Esophagus squamous epithelium (tissue), 5 donors: Measurements from ENCODE around the gene CLSTN3. TPM values are rescaled to one million over a fixed set of nuclear protein-coding genes. Genes with fewer than 3 reads are reported as not detected.

ENCODE experiments used
- DNase-seq: peaks from one replicate; lab custom pipeline; 2025; lab: John Stamatoyannopoulos, UW
- H3K27ac ChIP-seq, 4 donors: fragments of 200-600 bp; sonication (generic); one replicate each; pipeline ENCODE4 v1.5.1; 2016 to 2019; ENCODE audit warnings: mild to moderate bottlenecking in 1 of 4
- H3K27me3 ChIP-seq, 4 donors: fragments of 200-600 bp; sonication (generic); 1 replicate in 3 of 4; 2 replicates in 1 of 4; pipeline versions ENCODE4 v1.5.1 to v1.6.0; 2017 to 2021; ENCODE audit warnings: antibody characterized with exemption in 1 of 4
- H3K36me3 ChIP-seq, 3 donors: fragments of 200-600 bp; sonication (generic); one replicate each; pipeline ENCODE4 v1.5.1; 2016 to 2019
- H3K4me1 ChIP-seq, 3 donors: fragments of 200-600 bp; sonication (generic); one replicate each; pipeline ENCODE4 v1.5.1; 2017 to 2019
- H3K4me3 ChIP-seq, 4 donors: fragments of 200-600 bp; sonication (generic); 1 replicate in 3 of 4; 2 replicates in 1 of 4; pipeline ENCODE4 v1.5.1; 2016 to 2019; ENCODE audit warnings: mild to moderate bottlenecking in 2 of 4, moderate library complexity in 1 of 4
- H3K9me3 ChIP-seq, 3 donors: fragments of 200-600 bp; sonication (generic); one replicate each; pipeline ENCODE4 v1.5.1; 2016 to 2019
- POLR2A ChIP-seq, 4 donors: fragments of 450-650 bp; IDR thresholded peaks; one replicate each; pipeline ENCODE4 v1.6.1; 2017; ENCODE audit warnings: antibody characterized with exemption in 4 of 4, mild to moderate bottlenecking in 4 of 4, moderate library complexity in 3 of 4
- WGBS, 2 donors: methylation state at CpG; one replicate each; pipeline ENCODE4 v1.1.5; 2018; 5-methylcytosine and 5-hydroxymethylcytosine counted together
- intact Hi-C: fragments of 100-400 bp; cut with DNase I; formaldehyde crosslinking; loops from one replicate; pipeline ENCODE4 v1.15.0; 2022
- total RNA-seq, 4 donors: library from RNA; depleted of rRNA; stranded (reverse); fragments of >200 nt; gene quantifications; one replicate each; pipeline ENCODE4 v1.1.0, GENCODE V29; 2016
- TF ChIP-seq, protein P1 (sequence below), 6 experiments: fragments of 450-650 bp in 4 of 6; fragments of 200-600 bp in 2 of 6; sonication (generic) in 2 of 6; IDR thresholded peaks; one replicate each; pipeline ENCODE4 v1.5.1; 2016 to 2019; ENCODE audit warnings: antibody characterized with exemption in 6 of 6, mild to moderate bottlenecking in 4 of 6, moderate library complexity in 4 of 6
- donor health status: DM: yes; HTN: yes; CAD: no.

CLSTN3 gene
- 10 to 100 TPM in 2 of 4 donors, 1 to 10 TPM in 2; 4.8 to 12.4 (median 9.5) TPM for total RNA-seq

DNA sequence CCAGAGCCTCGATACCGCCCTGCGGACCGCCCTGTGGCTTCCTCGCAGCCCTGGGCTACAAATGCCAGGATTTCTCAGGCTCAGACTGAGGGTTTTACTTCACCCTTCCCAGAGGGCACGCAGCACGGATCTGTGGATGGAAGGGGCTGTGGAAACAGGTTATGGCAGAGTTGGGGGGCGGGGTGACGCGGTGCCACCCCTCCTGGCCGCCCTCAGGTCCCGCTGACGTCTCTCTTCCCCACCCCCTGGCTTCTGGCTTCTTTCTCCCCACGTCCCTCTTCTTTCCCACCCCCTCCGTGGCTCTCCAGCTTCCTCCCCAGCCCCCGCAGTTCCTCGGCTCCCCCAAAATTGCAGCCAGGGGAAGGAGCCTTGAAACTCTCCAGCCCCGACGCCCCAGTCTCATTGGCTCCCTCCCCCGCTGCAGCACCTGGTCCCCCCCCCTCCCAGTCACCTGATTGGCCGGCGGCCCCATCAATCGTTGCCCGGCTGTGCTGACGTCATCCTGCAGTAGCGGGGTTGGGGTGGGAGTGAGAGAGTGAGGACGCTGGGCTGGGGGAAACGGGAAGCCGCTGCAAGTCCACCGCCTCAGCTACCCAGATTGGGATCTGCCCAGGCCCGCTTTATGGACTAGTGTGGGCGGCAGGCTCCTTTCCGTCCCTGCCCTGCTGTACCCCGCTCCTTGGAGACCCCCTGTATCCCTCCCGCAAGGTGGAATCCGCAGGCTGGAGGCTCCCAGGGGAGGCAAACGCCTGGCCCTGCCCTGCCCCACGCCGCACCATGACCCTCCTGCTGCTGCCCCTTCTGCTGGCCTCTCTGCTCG, at the start of gene CLSTN3:
Gene CLSTN3, plus strand, starts transcription at position 500 of the 820 bp plus-strand sequence. Its CDS starts 278 bp downstream, at position 778.
- peaks cover 0 to 15% (median 0%) of the 10 kb centered on the region in 3 donors for H3K36me3 ChIP-seq
- TF ChIP-seq POLR2A (IDR thresholded peaks at IDR 0.05) = peak in 1 of 4 donors; percentile 46
- TF ChIP-seq, protein P1, sequence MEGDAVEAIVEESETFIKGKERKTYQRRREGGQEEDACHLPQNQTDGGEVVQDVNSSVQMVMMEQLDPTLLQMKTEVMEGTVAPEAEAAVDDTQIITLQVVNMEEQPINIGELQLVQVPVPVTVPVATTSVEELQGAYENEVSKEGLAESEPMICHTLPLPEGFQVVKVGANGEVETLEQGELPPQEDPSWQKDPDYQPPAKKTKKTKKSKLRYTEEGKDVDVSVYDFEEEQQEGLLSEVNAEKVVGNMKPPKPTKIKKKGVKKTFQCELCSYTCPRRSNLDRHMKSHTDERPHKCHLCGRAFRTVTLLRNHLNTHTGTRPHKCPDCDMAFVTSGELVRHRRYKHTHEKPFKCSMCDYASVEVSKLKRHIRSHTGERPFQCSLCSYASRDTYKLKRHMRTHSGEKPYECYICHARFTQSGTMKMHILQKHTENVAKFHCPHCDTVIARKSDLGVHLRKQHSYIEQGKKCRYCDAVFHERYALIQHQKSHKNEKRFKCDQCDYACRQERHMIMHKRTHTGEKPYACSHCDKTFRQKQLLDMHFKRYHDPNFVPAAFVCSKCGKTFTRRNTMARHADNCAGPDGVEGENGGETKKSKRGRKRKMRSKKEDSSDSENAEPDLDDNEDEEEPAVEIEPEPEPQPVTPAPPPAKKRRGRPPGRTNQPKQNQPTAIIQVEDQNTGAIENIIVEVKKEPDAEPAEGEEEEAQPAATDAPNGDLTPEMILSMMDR (IDR thresholded peaks at IDR 0.05) = no peak
- H3K27me3 ChIP-seq = peaks cover 0 to 12% (median 0%) of the 10 kb centered on the region in 4 donors
- 0 to 1% methylated on average over 10 of the region's 40 CpGs for WGBS, 2 donors
- H3K27ac ChIP-seq = peak within 1 kb of the TSS; percentile 45 to 90 (median 85)
- peak within 1 kb of the TSS; percentile 37 to 80 (median 66) for H3K4me3 ChIP-seq
- H3K9me3 ChIP-seq = no peaks in the 10 kb centered on the region
- intact Hi-C loops = no loop called here
- H3K4me1 ChIP-seq = peaks cover 9 to 40% (median 24%) of the 10 kb centered on the region in 3 donors
- DNase-seq = no peak

DNA sequence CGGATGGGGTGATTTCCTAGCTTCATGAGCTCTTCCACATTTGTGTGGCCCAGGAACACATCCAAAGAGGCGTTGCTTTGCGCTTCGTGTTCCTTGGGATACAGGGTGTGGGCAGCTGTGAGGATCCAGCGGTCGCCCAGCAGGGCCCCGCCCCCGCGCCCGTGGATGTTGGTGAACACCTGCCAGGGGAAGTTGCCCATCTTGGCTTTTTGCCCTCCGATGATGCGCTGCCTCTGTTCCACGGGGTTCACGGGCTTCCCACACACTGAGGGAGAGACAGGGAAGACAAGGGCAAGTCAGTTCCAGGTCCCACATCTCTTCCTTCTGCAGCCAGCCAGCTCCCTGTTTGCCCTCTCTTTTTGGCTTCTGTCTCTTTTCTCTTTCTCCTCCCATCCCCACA, 49.1 kb upstream of the CLSTN3 start:
- 42 to 45% methylated on average over 4 to 13 of the region's 14 CpGs for WGBS, 2 donors
- intact Hi-C loops = no loop called here
- H3K27ac ChIP-seq = peak overlapping the region; percentile 70 to 92 (median 84)

DNA sequence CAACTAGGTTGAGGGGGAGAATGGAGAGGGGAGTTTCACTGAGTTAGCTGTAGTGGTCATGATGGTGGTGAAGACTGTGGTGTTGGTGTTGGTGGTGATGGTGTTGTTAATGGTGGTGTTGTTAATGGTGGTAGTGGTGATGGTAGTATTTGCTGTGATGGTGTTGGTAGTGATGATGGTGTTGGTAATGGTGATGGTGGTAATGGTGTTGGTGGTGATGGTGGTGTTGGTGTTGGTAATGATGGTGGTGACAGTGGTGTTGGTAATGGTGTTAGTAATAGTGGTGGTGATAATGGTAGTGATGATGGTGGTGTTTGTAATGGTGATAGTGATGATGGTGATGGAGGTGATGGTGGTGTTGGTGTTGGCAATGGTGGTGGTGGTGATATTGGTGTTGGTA, 47.0 kb upstream of the CLSTN3 start:
- Histone ChIP-seq H3K4me3 (no peak overlapping the region), H3K27ac (no peak overlapping the region), H3K4me1 (peaks cover 19 to 44% (median 25%) of the 10 kb centered on the region in 3 donors), H3K36me3 (peaks cover 0 to 65% (median 22%) of the 10 kb centered on the region in 3 donors), H3K27me3 (no peaks in the 10 kb centered on the region), H3K9me3 (no peaks in the 10 kb centered on the region)
- intact Hi-C loops = no loop called here
- no peak for DNase-seq
- TF ChIP-seq POLR2A (IDR thresholded peaks at IDR 0.05) = no peak
- TF ChIP-seq, protein P1 (IDR thresholded peaks at IDR 0.05) = no peak

More for the DNA sequence above, 49.1 kb upstream of the CLSTN3 start:
- no peaks in the 10 kb centered on the region for H3K9me3 ChIP-seq
- H3K36me3 ChIP-seq = peaks cover 0 to 49% (median 21%) of the 10 kb centered on the region in 3 donors
- DNase-seq = no peak
- peaks cover 19 to 45% (median 25%) of the 10 kb centered on the region in 3 donors for H3K4me1 ChIP-seq
- no peaks in the 10 kb centered on the region for H3K27me3 ChIP-seq
- TF ChIP-seq, protein P1 (IDR thresholded peaks at IDR 0.05) = no peak
- no peak for TF ChIP-seq POLR2A (IDR thresholded peaks at IDR 0.05)
- no peak overlapping the region for H3K4me3 ChIP-seq

DNA sequence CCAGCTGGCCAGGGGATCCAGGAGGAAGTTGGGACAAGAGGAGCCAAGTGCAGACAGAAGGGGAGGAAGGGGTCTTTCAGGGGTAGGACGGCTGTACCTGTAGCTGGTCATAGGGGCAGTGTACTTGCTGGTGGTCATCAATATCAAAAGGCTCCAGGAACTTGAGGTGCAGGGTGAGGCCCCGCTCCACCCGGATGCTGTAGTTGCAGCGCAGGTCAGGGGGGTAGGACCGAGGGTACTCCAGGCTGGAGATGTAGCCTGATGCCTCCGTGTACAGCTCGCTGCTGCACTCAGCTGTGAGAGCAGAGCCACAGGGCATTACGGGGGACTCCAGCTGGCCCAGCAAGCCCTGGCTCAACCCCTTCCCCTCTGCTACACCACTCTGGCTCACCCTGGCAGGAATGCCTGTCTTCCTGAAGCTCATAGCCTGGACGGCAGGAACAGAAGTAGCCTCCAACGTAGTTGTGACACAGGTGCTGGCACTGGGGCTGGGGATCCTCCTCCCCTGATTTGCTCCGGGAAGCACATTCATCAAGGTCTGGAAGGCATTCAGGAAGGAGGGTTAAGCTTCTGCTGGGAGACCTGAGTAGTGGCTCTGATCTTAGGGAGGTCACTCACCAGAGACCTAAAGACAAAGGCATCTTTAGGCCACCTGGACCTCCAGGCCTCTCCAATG, 40.8 kb upstream of the CLSTN3 start:
- intact Hi-C loops = no loop called here
- DNase-seq = no peak
- TF ChIP-seq, protein P1 (IDR thresholded peaks at IDR 0.05) = no peak
- TF ChIP-seq POLR2A (IDR thresholded peaks at IDR 0.05) = no peak
- Histone ChIP-seq H3K27ac (peak overlapping the region; percentile 78 to 92 (median 87)), H3K4me3 (peak overlapping the region in 2 of 4 donors; percentile 53 to 68), H3K9me3 (no peaks in the 10 kb centered on the region), H3K27me3 (no peaks in the 10 kb centered on the region), H3K36me3 (peaks cover 0 to 48% (median 14%) of the 10 kb centered on the region in 3 donors), H3K4me1 (peaks cover 18 to 56% (median 47%) of the 10 kb centered on the region in 3 donors)
- 62 to 85% methylated on average over 6 to 10 of the region's 11 CpGs for WGBS, 2 donors
